WI38 (cell line): ENCODE results near the gene APBA1.
A peak's percentile ranks its signal among the peaks of the same experiment; 100 is the strongest.

Source experiments
- H3K4me3 ChIP-seq: 2 replicates; pipeline ENCODE4 v1.5.1; 2011; ENCODE audit warnings: low read depth, mild to moderate bottlenecking, control low read depth, low read length
- TF ChIP-seq, protein P1 (sequence below): IDR thresholded peaks from 2 replicates; pipeline ENCODE4 v1.5.1; 2012; ENCODE audit warnings: low read depth, mild to moderate bottlenecking, control low read depth, low read length

Gene APBA1

DNA sequence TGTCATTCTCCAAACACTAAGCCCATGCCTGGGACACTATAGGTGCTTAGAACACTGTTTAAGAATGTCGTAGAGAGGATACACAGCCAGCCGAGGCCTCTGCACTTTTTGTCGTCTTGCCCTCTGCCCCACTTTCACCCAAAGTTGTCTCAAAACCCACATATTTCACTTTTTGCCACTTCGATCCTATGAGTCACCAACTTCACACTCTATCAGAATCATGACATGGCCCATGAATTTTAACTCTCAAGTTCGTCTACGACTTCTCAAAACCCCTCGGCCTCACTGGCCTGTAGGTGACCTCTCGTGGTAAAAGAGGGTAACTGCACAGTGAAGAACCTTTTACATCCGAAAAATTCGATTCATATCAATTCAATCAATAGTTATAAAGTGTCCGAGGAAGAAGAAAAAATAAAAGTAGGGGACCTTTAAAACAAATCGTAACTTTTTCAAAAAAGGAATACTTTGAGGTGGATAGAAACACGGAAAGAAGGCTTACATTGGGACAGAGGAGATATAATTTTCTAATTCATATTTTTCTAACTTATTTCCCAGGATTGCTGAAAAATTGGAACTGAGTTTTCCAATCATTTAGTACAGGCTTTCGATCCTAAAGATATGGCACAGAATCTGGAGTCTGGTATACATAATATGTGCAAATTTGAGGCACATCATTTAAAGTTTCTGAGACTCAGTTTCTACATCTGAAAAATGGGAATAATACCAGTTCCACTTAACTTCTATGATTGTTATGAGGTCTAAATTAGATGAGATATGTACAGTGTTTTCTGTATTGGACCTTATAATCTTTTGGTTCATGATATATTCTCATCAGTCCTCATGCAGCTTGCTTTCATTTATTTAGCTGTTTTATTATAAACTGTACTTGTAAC lies 122.6 kb downstream of the APBA1 start:
- TF ChIP-seq, protein P1, sequence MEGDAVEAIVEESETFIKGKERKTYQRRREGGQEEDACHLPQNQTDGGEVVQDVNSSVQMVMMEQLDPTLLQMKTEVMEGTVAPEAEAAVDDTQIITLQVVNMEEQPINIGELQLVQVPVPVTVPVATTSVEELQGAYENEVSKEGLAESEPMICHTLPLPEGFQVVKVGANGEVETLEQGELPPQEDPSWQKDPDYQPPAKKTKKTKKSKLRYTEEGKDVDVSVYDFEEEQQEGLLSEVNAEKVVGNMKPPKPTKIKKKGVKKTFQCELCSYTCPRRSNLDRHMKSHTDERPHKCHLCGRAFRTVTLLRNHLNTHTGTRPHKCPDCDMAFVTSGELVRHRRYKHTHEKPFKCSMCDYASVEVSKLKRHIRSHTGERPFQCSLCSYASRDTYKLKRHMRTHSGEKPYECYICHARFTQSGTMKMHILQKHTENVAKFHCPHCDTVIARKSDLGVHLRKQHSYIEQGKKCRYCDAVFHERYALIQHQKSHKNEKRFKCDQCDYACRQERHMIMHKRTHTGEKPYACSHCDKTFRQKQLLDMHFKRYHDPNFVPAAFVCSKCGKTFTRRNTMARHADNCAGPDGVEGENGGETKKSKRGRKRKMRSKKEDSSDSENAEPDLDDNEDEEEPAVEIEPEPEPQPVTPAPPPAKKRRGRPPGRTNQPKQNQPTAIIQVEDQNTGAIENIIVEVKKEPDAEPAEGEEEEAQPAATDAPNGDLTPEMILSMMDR, result peak; percentile 66
- no peak overlapping the region for H3K4me3 ChIP-seq

DNA sequence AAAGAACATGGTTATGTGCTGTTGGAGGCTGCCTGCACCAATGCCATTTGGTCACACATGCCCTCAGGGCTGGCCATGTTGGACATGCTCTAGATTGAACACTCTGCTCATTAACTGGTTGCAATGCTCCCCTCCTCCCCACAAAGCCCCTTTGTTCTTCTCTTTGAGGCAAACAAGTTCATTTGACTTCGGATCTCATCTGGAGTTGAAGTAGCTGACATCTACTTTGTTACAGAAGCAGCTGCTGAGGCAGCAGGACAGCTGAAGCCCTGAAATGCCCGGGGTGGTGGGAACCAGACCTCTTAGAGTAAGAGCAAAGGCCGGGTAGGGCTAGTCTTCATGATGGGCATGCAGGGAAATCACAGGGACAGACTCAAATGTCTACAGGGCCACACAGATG lies 123.5 kb downstream of the APBA1 start:
- no peak overlapping the region for H3K4me3 ChIP-seq
- TF ChIP-seq, protein P1, result no peak

DNA sequence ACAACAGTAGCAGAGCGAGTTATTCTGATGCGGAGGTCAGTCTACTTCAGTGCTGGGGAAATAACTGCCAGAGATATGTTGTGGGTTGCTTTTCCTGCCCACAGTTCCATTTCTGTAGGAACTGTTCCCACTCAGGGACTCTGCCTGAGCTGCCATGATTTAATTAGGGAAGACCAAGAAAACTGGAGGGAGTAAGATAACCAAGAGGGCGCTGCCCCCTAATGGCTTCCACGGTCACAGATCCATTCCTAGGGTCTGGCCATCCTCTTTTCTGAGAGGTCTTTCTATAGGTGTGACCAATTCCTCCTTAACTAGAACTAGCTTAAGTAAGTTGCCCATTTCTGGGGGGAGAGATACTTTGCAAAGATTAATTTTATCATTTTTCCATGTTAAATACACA lies 125.9 kb downstream of the APBA1 start:
- TF ChIP-seq, protein P1, result peak; percentile 46; the same call in 1 of the 2 replicates
- H3K4me3 ChIP-seq, result no peak overlapping the region

DNA sequence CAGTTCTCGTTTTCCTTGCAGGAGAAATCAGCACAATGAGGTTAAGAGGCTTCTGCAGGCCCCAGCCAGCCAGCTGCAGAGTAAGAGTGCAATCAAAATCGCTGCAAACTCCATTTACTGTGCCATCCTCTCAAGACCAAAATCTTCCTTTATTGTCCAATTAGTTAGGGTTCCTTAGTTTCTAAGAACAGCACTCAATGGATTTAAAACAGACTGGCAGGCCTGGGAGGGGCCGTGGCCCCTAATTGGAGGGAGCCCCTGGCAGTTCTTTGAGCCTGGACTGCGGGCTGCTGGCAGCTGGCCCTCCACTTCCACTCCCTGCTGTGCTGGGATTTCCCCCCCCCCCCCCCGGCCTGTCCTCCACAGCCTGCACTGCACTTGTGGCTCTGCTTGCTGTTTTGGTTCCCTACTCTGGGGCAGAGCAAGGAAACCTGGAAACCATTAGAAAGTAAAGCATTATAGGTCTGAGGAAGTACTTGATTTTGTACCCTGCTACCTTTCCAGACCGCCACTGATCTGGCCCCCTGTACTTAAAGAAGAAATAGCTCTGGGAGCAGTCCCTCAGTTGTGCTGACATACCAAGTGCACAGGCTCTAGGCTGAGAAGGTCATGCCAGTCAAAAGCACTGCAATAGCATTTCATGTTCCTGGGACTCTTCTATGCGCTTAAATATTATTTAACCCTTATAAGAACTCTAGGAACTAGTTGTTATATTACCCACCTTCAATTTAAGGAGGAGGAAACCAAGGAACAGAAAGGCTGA lies 129.0 kb downstream of the APBA1 start:
- H3K4me3 ChIP-seq, result no peak overlapping the region
- TF ChIP-seq, protein P1, result no peak

DNA sequence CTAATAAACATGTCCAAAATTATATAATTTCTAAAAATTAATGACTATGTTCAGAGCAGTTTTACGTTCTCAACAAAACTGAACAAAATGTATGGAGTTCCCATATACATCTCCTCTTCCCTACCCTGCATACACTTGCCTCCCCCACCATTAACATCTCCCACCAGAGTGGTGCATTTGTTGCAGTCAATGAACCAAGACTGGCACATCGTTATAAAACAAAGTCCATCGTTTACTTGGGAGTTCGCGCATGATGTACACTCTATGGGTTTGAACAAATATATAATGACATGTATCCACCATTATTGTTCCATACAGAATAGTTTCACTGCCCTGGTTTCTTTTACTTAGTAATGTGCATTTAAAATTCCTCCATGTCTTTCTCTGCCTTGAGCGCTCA lies 130.1 kb downstream of the APBA1 start:
- no peak overlapping the region for H3K4me3 ChIP-seq
- TF ChIP-seq, protein P1, result no peak

DNA sequence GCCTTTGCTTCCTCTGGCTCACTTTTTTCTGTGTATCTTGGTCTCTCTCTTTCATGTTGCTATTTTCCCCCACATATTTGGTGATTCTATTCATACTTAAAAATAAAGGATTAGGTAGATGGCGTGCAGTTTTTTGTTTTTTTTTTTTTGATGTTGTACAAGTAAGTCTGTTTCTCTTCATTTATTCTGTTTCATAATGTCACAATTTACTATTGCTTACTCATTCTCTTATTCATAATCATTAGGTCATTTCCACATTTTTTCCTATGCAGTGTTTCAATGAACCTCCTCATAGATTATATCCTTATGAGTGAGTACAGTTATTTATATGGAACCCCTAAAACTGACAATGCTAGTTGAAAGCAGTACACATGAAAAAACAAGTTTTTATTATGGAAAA lies 136.3 kb downstream of the APBA1 start:
- TF ChIP-seq, protein P1, result no peak
- no peak overlapping the region for H3K4me3 ChIP-seq

DNA sequence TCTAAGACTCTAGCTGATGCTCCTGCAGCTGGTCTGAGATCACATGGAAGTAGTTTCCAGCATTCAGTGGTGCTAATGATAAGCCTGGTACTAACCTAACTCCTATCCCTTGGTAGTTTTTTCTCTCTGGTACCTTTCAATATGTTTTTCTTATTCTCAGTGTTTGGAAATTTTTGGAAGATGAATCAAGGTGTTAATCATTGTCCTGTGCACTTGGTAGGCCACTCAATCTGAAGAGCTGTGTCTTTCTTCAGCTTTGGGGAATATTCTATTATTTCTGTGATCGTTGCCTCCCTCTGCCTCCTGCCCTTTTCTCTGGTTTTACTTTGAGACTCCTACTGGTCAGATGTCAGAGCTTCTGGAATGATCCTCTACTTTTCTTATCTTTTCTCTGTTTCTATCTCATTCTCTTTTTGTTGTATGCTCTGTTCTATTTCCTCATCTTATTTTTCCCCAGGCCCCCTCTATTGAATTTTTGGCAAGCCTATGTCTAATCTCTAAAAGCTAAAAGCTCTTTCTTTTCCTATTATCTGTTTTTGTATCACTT lies 136.8 kb downstream of the APBA1 start:
- H3K4me3 ChIP-seq, result no peak overlapping the region
- TF ChIP-seq, protein P1, result no peak
